ENCODE measurements around the gene SLC38A7. TPM values are rescaled to one million over a fixed set of nuclear protein-coding genes. Genes with fewer than 3 reads are reported as not detected.
"Not testable (repeated sequence)": the region's sequence is repeated elsewhere in the genome, so short reads cannot be mapped to it uniquely, and the experiment has no call there.

SLC38A7 gene
- total RNA-seq, 1 experiment from 2014 or later: 21.3 TPM

- no peak overlapping the region for H3K4me3 ChIP-seq (ENCODE audit: low read depth, low read length, poor library complexity, severe bottlenecking)
- POLR2A ChIA-PET (ENCODE audit: low non-redundant PET): no interaction called here
- H3K4me1 ChIP-seq (ENCODE audit: insufficient read depth, low read length, poor library complexity, severe bottlenecking): no peaks in the 10 kb centered on the region
- no peak overlapping the region for H3K27ac ChIP-seq (ENCODE audit: low read depth, low read length, poor library complexity, severe bottlenecking)
- H3K27me3 ChIP-seq (replicated peaks; ENCODE audit: insufficient read depth, low read depth, low read length, poor library complexity): no peaks in the 10 kb centered on the region
- intact Hi-C loops (cut with micrococcal nuclease; ENCODE audit: unreplicated experiment): no loop called here
- H3K9me3 ChIP-seq (ENCODE audit: low read depth, low read length, poor library complexity, severe bottlenecking): no peaks in the 10 kb centered on the region
- H3K36me3 ChIP-seq (ENCODE audit: insufficient read depth, low read length, poor library complexity, severe bottlenecking): no peaks in the 10 kb centered on the region
- DNase-seq (ENCODE audit: low spot score): no peak
- no TSS peak for BruUV-seq (replicated peaks)
- TF ChIP-seq, protein P1, sequence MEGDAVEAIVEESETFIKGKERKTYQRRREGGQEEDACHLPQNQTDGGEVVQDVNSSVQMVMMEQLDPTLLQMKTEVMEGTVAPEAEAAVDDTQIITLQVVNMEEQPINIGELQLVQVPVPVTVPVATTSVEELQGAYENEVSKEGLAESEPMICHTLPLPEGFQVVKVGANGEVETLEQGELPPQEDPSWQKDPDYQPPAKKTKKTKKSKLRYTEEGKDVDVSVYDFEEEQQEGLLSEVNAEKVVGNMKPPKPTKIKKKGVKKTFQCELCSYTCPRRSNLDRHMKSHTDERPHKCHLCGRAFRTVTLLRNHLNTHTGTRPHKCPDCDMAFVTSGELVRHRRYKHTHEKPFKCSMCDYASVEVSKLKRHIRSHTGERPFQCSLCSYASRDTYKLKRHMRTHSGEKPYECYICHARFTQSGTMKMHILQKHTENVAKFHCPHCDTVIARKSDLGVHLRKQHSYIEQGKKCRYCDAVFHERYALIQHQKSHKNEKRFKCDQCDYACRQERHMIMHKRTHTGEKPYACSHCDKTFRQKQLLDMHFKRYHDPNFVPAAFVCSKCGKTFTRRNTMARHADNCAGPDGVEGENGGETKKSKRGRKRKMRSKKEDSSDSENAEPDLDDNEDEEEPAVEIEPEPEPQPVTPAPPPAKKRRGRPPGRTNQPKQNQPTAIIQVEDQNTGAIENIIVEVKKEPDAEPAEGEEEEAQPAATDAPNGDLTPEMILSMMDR (conservative IDR thresholded peaks at IDR 0.05; ENCODE audit: low read depth, low read length): no peak
- no peak for TF ChIP-seq EZH2 (IDR thresholded peaks at IDR 0.05; ENCODE audit: borderline replicate concordance, low read depth, low read length, poor library complexity, severe bottlenecking)
- CTCF ChIA-PET: no interaction called here
Observed at GRCh38 chr16:58692450-58692849, 7.9 kb upstream of the SLC38A7 start.

DNA sequence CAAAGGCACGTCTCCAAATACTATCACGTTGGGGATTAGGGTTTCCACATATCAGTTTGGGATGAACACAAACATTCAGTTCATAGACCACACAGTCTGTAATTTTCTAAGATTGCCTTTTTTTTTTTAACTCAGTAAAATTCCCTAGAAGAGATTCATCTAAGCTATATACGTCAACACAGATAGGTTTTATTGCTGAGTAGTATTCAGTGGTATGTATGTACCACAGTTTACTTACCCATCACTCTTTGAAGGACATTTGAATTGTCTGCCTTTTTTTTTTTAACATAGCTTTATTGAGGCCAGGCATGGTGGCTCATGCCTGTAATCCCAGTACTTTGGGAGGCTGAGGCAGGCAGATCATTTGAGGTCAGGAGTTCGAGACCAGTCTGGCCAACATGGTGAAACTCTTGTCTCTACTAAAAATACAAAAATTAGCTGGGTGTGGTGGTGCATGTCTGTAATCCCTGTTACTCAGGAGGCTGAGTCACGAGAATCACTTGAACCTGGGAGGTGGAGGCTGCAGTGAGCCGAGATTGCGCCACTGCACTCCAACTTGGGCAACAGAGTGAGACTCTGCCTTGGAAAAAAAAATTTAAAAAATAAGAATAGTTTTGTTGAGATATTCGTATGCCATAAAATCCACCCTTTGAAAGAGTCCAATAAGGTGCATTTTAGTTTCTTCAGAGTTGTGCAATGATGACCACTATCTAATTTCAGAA lies 2.6 kb upstream of the SLC38A7 start:
- H3K4me3 ChIP-seq (ENCODE audit: low read depth, low read length, poor library complexity, severe bottlenecking); intact Hi-C loops (cut with micrococcal nuclease; ENCODE audit: unreplicated experiment); CTCF ChIA-PET; H3K27ac ChIP-seq (ENCODE audit: low read depth, low read length, poor library complexity, severe bottlenecking); H3K27me3 ChIP-seq (replicated peaks; ENCODE audit: insufficient read depth, low read depth, low read length, poor library complexity); H3K36me3 ChIP-seq (ENCODE audit: insufficient read depth, low read length, poor library complexity, severe bottlenecking); BruUV-seq (replicated peaks); POLR2A ChIA-PET (ENCODE audit: low non-redundant PET); DNase-seq (ENCODE audit: low spot score); H3K9me3 ChIP-seq (ENCODE audit: low read depth, low read length, poor library complexity, severe bottlenecking); H3K4me1 ChIP-seq (ENCODE audit: insufficient read depth, low read length, poor library complexity, severe bottlenecking): not testable (repeated sequence)

GRCh38 chr16:58685084-58685449 lies 497 bp upstream of the SLC38A7 start:
- DNase-seq (ENCODE audit: low spot score): no peak
- Histone ChIP-seq H3K27me3 (replicated peaks; ENCODE audit: insufficient read depth, low read depth, low read length, poor library complexity) (no peaks in the 10 kb centered on the region), H3K4me3 (ENCODE audit: low read depth, low read length, poor library complexity, severe bottlenecking) (peak overlapping the region; percentile 83), H3K4me1 (ENCODE audit: insufficient read depth, low read length, poor library complexity, severe bottlenecking) (peaks cover 6% of the 10 kb centered on the region), H3K36me3 (ENCODE audit: insufficient read depth, low read length, poor library complexity, severe bottlenecking) (no peaks in the 10 kb centered on the region), H3K9me3 (ENCODE audit: low read depth, low read length, poor library complexity, severe bottlenecking) (no peaks in the 10 kb centered on the region), H3K27ac (ENCODE audit: low read depth, low read length, poor library complexity, severe bottlenecking) (no peak overlapping the region)
- ChIA-PET POLR2A (ENCODE audit: low non-redundant PET) (no interaction called here), CTCF (interaction anchor here (0.6 kb wide), 1 partner anchor 71 kb away, joined by 3 read pairs; no protein-coding TSS in a partner anchor)
- no TSS peak for BruUV-seq (replicated peaks)
- TF ChIP-seq EZH2 (IDR thresholded peaks at IDR 0.05; ENCODE audit: borderline replicate concordance, low read depth, low read length, poor library complexity, severe bottlenecking): no peak
- TF ChIP-seq, protein P1 (conservative IDR thresholded peaks at IDR 0.05; ENCODE audit: low read depth, low read length): no peak
- intact Hi-C loops (cut with micrococcal nuclease; ENCODE audit: unreplicated experiment): no loop called here

- Histone ChIP-seq H3K9me3 (ENCODE audit: low read depth, low read length, poor library complexity, severe bottlenecking) (no peaks in the 10 kb centered on the region), H3K36me3 (ENCODE audit: insufficient read depth, low read length, poor library complexity, severe bottlenecking) (no peaks in the 10 kb centered on the region), H3K27ac (ENCODE audit: low read depth, low read length, poor library complexity, severe bottlenecking) (peak overlapping the region; percentile 45), H3K4me1 (ENCODE audit: insufficient read depth, low read length, poor library complexity, severe bottlenecking) (peaks cover 6% of the 10 kb centered on the region), H3K4me3 (ENCODE audit: low read depth, low read length, poor library complexity, severe bottlenecking) (peak overlapping the region; percentile 83), H3K27me3 (replicated peaks; ENCODE audit: insufficient read depth, low read depth, low read length, poor library complexity) (no peaks in the 10 kb centered on the region)
- intact Hi-C loops (cut with micrococcal nuclease; ENCODE audit: unreplicated experiment): no loop called here
- TF ChIP-seq, protein P1 (conservative IDR thresholded peaks at IDR 0.05; ENCODE audit: low read depth, low read length): no peak
- TF ChIP-seq EZH2 (IDR thresholded peaks at IDR 0.05; ENCODE audit: borderline replicate concordance, low read depth, low read length, poor library complexity, severe bottlenecking): no peak
- POLR2A ChIA-PET (ENCODE audit: low non-redundant PET): no interaction called here
- no peak for DNase-seq (ENCODE audit: low spot score)
- no TSS peak for BruUV-seq (replicated peaks)
- CTCF ChIA-PET: no interaction called here
Observed at GRCh38 chr16:58684001-58684353, 593 bp downstream of the SLC38A7 start.
